SU-DHL-6 (cell line): ENCODE results near the gene HCAR2.

Experiments used
- EZH2phosphoT487 ChIP-seq: fragments of 200-600 bp; sonication (generic), shearing (Covaris generic); conservative IDR thresholded peaks from 2 replicates; pipeline ENCODE4 v1.6.1; 2018; ENCODE audit warnings: mild to moderate bottlenecking, antibody characterized with exemption, low read length, moderate library complexity, mixed read lengths
- TF ChIP-seq, protein P1 (sequence below): fragments of 200-600 bp; sonication (generic); IDR thresholded peaks from one replicate; pipeline ENCODE4 v1.5.1; 2017; ENCODE audit warnings: antibody characterized with exemption, mild to moderate bottlenecking, low read length, moderate library complexity; ENCODE audit not compliant: insufficient read depth, poor library complexity, severe bottlenecking

DNA sequence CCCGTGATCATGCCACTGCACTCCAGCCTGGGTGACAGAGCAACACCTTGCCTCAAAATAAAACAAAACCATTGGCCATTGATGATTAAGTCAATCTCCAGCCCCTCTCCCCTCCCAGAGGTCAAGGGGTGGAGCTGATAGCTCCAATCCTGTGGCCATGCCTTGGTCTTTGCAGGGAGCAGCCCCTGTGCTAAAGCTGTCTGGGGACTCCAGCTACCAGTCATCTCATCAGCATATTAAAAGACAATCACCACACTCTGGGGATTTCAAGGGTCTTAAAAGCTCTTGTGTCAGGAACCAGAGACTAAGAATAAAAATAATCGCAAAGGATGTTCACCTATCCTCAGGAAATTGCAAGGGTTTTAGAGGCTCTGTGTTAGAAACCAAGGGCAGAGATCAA lies 30.6 kb downstream of the HCAR2 start:
- TF ChIP-seq, protein P1, sequence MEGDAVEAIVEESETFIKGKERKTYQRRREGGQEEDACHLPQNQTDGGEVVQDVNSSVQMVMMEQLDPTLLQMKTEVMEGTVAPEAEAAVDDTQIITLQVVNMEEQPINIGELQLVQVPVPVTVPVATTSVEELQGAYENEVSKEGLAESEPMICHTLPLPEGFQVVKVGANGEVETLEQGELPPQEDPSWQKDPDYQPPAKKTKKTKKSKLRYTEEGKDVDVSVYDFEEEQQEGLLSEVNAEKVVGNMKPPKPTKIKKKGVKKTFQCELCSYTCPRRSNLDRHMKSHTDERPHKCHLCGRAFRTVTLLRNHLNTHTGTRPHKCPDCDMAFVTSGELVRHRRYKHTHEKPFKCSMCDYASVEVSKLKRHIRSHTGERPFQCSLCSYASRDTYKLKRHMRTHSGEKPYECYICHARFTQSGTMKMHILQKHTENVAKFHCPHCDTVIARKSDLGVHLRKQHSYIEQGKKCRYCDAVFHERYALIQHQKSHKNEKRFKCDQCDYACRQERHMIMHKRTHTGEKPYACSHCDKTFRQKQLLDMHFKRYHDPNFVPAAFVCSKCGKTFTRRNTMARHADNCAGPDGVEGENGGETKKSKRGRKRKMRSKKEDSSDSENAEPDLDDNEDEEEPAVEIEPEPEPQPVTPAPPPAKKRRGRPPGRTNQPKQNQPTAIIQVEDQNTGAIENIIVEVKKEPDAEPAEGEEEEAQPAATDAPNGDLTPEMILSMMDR: no peak
- TF ChIP-seq EZH2phosphoT487: no peak
